Caki2 (cell line): ENCODE measurements around the gene CNTNAP3B. TPM values are rescaled to one million over a fixed set of nuclear protein-coding genes. Genes with fewer than 3 reads are reported as not detected.

Experiments
- total RNA-seq: library from RNA; depleted of rRNA; stranded (reverse); fragments of >200 nt; shearing (Covaris generic); gene quantifications from 2 replicates; pipeline ENCODE4 v1.2.3, GENCODE V29; 2014; ENCODE audit warnings: low replicate concordance; rRNA removed

CNTNAP3B gene
- total RNA-seq, 1 experiment from 2014 or later, result 12.6 TPM

Other genes starting within 250 kb of the CNTNAP3B start
- gene SPATA31A6, start 54.2 kb upstream of the CNTNAP3B start, total RNA-seq, result not detected in 2 replicates